Breast epithelium (tissue), 4 donors: ENCODE measurements around the gene LSAMP. TPM values are rescaled to one million over a fixed set of nuclear protein-coding genes. Genes with fewer than 3 reads are reported as not detected.

ENCODE experiments used
- DNase-seq, 2 donors: peaks; one replicate each; pipeline ENCODE4 v3.0.0-alpha.2; 2019; ENCODE audit warnings: low spot score in 2 of 2
- H3K27ac ChIP-seq, 2 donors: fragments of 200-600 bp; sonication (generic) in 1 of 2; one replicate each; pipeline ENCODE4 v1.5.1; 2016 to 2019; ENCODE audit warnings: mild to moderate bottlenecking in 1 of 2
- H3K27me3 ChIP-seq, 2 donors: fragments of 200-600 bp; sonication (generic) in 1 of 2; one replicate each; pipeline versions ENCODE4 v1.5.1 to v1.6.0; 2017 to 2019; ENCODE audit warnings: control low read depth in 1 of 2, mild to moderate bottlenecking in 1 of 2
- H3K36me3 ChIP-seq: fragments of 200-600 bp; one replicate; pipeline ENCODE4 v1.5.1; 2019
- H3K4me1 ChIP-seq, 2 donors: fragments of 200-600 bp; sonication (generic); one replicate each; pipeline ENCODE4 v1.5.1; 2016 to 2019; ENCODE audit warnings: control low read depth in 1 of 2
- H3K4me3 ChIP-seq, 3 donors: fragments of 200-600 bp; sonication (generic); 1 replicate in 2 of 3; 2 replicates in 1 of 3; pipeline ENCODE4 v1.5.1; 2016 to 2019; ENCODE audit warnings: mild to moderate bottlenecking in 3 of 3, moderate library complexity in 2 of 3
- H3K9me3 ChIP-seq, 2 donors: fragments of 200-600 bp; sonication (generic) in 1 of 2; one replicate each; pipeline ENCODE4 v1.5.1; 2016 to 2019; ENCODE audit warnings: control low read depth in 1 of 2
- POLR2A ChIP-seq: fragments of 450-650 bp; IDR thresholded peaks from one replicate; pipeline ENCODE4 v1.6.1; 2016; ENCODE audit warnings: antibody characterized with exemption, mild to moderate bottlenecking, moderate library complexity
- POLR2AphosphoS5 ChIP-seq, 3 donors: sonication (generic); formaldehyde crosslinking; IDR thresholded peaks; one replicate each; pipeline ENCODE4 v1.6.1; 2017; ENCODE audit warnings: antibody characterized with exemption in 3 of 3
- intact Hi-C: fragments of 100-400 bp; cut with DNase I; formaldehyde crosslinking; loops from one replicate; pipeline ENCODE4 v1.15.1; 2023; ENCODE audit warnings: low total_unique reads
- total RNA-seq, 3 donors: library from RNA; depleted of rRNA; stranded (reverse); fragments of >200 nt; gene quantifications; one replicate each; pipeline ENCODE4 v1.1.0, GENCODE V29; 2016
- TF ChIP-seq, protein P1 (sequence below), 3 donors: fragments of 450-650 bp; IDR thresholded peaks; one replicate each; pipeline ENCODE4 v1.5.1; 2016 to 2017; ENCODE audit warnings: antibody characterized with exemption in 3 of 3, mild to moderate bottlenecking in 3 of 3, moderate library complexity in 3 of 3

The LSAMP gene
- total RNA-seq, 3 donors from 2014 or later = 1.6 to 3.8 (median 3.5) TPM

DNA sequence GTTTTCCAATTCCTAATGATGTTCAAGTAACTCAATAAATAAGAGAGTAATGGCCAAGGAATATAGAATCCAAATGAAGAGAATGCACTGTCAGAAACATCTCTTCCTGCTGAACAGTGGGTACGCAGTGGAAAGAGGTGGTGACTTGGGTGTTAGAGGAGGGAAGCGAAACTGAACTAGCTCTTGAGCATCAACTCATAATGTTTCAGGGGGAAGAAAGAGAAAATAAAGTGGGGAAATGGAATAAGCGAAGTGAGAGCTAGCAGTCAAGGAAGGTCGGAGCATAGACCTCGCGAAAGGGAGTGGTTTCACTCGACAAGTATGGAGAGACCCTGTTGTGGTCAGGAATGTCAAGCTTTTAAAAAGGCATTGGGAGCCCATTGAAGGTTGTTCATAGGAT is 512.5 kb downstream of the LSAMP start:
- TF ChIP-seq POLR2A (no peak), POLR2AphosphoS5 (IDR thresholded peaks at IDR 0.05) (no peak)
- TF ChIP-seq, protein P1, sequence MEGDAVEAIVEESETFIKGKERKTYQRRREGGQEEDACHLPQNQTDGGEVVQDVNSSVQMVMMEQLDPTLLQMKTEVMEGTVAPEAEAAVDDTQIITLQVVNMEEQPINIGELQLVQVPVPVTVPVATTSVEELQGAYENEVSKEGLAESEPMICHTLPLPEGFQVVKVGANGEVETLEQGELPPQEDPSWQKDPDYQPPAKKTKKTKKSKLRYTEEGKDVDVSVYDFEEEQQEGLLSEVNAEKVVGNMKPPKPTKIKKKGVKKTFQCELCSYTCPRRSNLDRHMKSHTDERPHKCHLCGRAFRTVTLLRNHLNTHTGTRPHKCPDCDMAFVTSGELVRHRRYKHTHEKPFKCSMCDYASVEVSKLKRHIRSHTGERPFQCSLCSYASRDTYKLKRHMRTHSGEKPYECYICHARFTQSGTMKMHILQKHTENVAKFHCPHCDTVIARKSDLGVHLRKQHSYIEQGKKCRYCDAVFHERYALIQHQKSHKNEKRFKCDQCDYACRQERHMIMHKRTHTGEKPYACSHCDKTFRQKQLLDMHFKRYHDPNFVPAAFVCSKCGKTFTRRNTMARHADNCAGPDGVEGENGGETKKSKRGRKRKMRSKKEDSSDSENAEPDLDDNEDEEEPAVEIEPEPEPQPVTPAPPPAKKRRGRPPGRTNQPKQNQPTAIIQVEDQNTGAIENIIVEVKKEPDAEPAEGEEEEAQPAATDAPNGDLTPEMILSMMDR (IDR thresholded peaks at IDR 0.05) = no peak
- intact Hi-C loops = no loop called here
- Histone ChIP-seq H3K4me3 (no peak overlapping the region), H3K27me3 (no peaks in the 10 kb centered on the region), H3K4me1 (no peaks in the 10 kb centered on the region), H3K27ac (no peak overlapping the region), H3K36me3 (no peaks in the 10 kb centered on the region), H3K9me3 (no peaks in the 10 kb centered on the region)
- DNase-seq = no peak

DNA sequence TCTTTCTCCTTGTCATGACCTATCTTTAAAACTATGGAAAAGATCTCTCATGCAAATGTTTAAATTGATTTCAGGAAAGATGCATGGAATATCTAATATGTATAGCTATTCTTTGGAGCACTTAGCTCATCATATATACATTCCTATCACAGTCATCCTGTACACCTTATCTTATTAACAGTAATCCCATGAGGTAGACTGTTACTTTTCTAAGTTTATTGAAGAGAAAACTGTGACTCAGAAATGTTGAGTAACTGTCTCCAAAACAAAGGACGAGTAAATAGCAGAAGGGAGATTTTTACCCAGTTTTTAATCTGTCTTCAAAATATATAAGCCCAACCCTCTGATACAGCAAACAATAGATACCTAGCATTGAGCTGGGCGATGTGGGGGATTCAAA is 513.7 kb downstream of the LSAMP start:
- no peak for DNase-seq
- Histone ChIP-seq H3K4me3 (no peak overlapping the region), H3K27ac (no peak overlapping the region), H3K9me3 (no peaks in the 10 kb centered on the region), H3K4me1 (no peaks in the 10 kb centered on the region), H3K36me3 (no peaks in the 10 kb centered on the region), H3K27me3 (no peaks in the 10 kb centered on the region)
- TF ChIP-seq, protein P1 (IDR thresholded peaks at IDR 0.05) = no peak
- TF ChIP-seq POLR2AphosphoS5 (IDR thresholded peaks at IDR 0.05) (no peak), POLR2A (no peak)
- intact Hi-C loops = no loop called here

DNA sequence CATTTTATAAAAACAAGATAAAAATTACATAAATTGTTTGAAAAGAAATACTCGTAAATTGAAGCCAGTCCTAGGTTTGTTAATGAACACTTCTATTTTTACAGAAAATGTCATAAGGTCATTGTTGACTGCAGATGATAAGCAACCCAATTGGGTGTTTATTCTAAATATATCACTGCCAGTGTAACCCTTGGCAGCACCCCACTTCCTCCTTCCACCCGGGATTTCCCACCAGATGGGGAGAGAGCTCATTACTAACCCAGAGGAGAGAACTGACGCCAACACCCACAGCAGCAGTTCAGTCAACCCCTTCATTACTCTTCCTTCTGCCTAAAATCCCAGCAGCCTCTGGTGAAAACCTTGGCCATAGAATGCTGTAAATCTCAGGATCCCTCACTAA is 514.4 kb downstream of the LSAMP start:
- DNase-seq = no peak
- Histone ChIP-seq H3K27me3 (no peaks in the 10 kb centered on the region), H3K36me3 (no peaks in the 10 kb centered on the region), H3K4me1 (no peaks in the 10 kb centered on the region), H3K27ac (no peak overlapping the region), H3K9me3 (no peaks in the 10 kb centered on the region), H3K4me3 (no peak overlapping the region)
- no peak for TF ChIP-seq POLR2A
- TF ChIP-seq, protein P1 (IDR thresholded peaks at IDR 0.05) = no peak
- no peak for TF ChIP-seq POLR2AphosphoS5 (IDR thresholded peaks at IDR 0.05)
- intact Hi-C loops = no loop called here

DNA sequence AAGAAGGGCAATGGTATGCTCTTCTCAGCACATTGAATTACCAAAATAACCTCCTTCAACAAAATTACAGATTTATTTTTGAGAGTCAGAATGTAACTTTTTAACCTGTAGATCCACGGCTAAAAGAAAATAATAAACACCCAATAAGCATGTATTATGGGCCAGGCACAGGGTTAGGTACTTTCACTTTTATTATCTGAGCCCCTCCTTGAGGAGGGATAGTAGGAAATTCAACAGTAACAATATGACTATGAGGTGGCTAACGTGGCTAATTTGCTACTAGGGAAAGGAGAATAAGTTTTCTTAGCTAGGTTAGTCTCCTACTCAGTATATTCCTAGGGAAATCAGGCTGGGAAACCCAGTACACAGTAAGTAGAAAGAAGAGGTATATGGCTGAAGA is 515.1 kb downstream of the LSAMP start:
- Histone ChIP-seq H3K9me3 (no peaks in the 10 kb centered on the region), H3K36me3 (no peaks in the 10 kb centered on the region), H3K27me3 (no peaks in the 10 kb centered on the region), H3K27ac (no peak overlapping the region), H3K4me1 (no peaks in the 10 kb centered on the region), H3K4me3 (no peak overlapping the region)
- TF ChIP-seq, protein P1 (IDR thresholded peaks at IDR 0.05) = no peak
- TF ChIP-seq POLR2A = no peak
- TF ChIP-seq POLR2AphosphoS5 (IDR thresholded peaks at IDR 0.05) = no peak
- no peak for DNase-seq
- intact Hi-C loops = no loop called here

DNA sequence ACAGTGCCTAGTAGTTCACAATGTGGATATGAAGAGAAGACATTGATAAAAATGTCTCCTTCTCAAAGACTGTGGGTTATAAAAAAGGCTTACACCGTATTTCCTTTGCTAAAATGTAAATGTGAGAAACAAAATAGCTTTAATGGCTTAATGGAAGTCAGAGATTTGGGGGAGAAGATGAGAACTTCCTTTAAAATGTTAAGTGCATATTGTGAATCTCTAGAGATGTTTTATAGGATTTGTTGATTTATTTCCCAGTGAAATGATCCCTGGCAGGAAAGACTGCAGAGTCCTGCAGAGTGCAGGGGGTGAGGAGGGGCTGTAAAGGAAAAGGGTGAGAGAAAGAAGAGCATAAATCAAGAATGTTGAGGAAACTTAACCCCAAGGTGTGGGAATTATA is 516.9 kb downstream of the LSAMP start:
- intact Hi-C loops = no loop called here
- Histone ChIP-seq H3K27me3 (no peaks in the 10 kb centered on the region), H3K4me3 (no peak overlapping the region), H3K27ac (no peak overlapping the region), H3K4me1 (no peaks in the 10 kb centered on the region), H3K36me3 (no peaks in the 10 kb centered on the region), H3K9me3 (no peaks in the 10 kb centered on the region)
- TF ChIP-seq POLR2A = no peak
- TF ChIP-seq, protein P1 (IDR thresholded peaks at IDR 0.05) = no peak
- TF ChIP-seq POLR2AphosphoS5 (IDR thresholded peaks at IDR 0.05) = no peak
- DNase-seq = no peak
